Common myeloid progenitor, CD34-positive (primary cell): ENCODE data around the gene CDH23.
A peak's percentile ranks its signal among the peaks of the same experiment; 100 is the strongest.

Experiments used
- CTCF ChIA-PET: fragments of 350-600 bp; sonication (Branson Sonifier 250); formaldehyde crosslinking; loops from one replicate; lab custom pipeline; 2021; ENCODE audit warnings: antibody characterized with exemption; lab: Charles Lee
- POLR2A ChIA-PET: fragments of 350-600 bp; sonication (Branson Sonifier 250); formaldehyde crosslinking; loops from one replicate; lab custom pipeline; 2021; ENCODE audit warnings: antibody characterized with exemption; lab: Charles Lee
- DNase-seq, 3 donors: peaks; one replicate each; pipeline versions ENCODE4 v3.0.0 to v3.0.0-alpha.2; 2013
- H3K27ac ChIP-seq, 2 experiments: 1 replicate in 1 of 2; 2 replicates in 1 of 2; pipeline ENCODE4 v1.7.0; 2013; ENCODE audit warnings: inconsistent platforms in 2 of 2, low read length in 2 of 2, mild to moderate bottlenecking in 2 of 2, low read depth in 1 of 2, moderate library complexity in 1 of 2; ENCODE audit not compliant: severe bottlenecking in 2 of 2, insufficient read depth in 1 of 2, poor library complexity in 1 of 2
- H3K27me3 ChIP-seq, 5 experiments: replicated peaks in 2 of 5; 1 replicate in 3 of 5; 2 replicates in 2 of 5; pipeline versions ENCODE4 v1.6.1 to v1.7.0; 2013; ENCODE audit warnings: low read length in 4 of 5, mild to moderate bottlenecking in 2 of 5, moderate library complexity in 2 of 5, inconsistent platforms in 1 of 5; ENCODE audit not compliant: insufficient read depth in 5 of 5, control insufficient read depth in 4 of 5
- H3K36me3 ChIP-seq, 4 experiments: 1 replicate in 2 of 4; 2 replicates in 2 of 4; pipeline versions ENCODE4 v1.6.1 to v1.7.0; 2013; ENCODE audit warnings: low read length in 3 of 4, control low read depth in 1 of 4, mild to moderate bottlenecking in 1 of 4; ENCODE audit not compliant: control insufficient read depth in 4 of 4, insufficient read depth in 4 of 4
- H3K4me1 ChIP-seq, 4 experiments: 1 replicate in 3 of 4; 2 replicates in 1 of 4; pipeline versions ENCODE4 v1.6.1 to v1.7.1; 2013; ENCODE audit warnings: low read length in 3 of 4, mild to moderate bottlenecking in 3 of 4, control low read depth in 1 of 4, inconsistent platforms in 1 of 4, moderate library complexity in 1 of 4; ENCODE audit not compliant: control insufficient read depth in 4 of 4, insufficient read depth in 4 of 4; ENCODE audit errors: control extremely low read depth in 1 of 4
- H3K4me3 ChIP-seq, 7 experiments: 1 replicate in 4 of 7; 2 replicates in 3 of 7; pipeline versions ENCODE4 v1.5.1 to v1.7.0; 2013; ENCODE audit warnings: mild to moderate bottlenecking in 7 of 7, low read length in 6 of 7, moderate library complexity in 6 of 7, inconsistent platforms in 2 of 7, low read depth in 2 of 7, control low read depth in 1 of 7; ENCODE audit not compliant: insufficient read depth in 4 of 7, control insufficient read depth in 1 of 7; ENCODE audit errors: extremely low read depth in 1 of 7
- H3K9me3 ChIP-seq, 5 experiments: 1 replicate in 4 of 5; 2 replicates in 1 of 5; pipeline versions ENCODE4 v1.6.1 to v1.7.1; 2013; ENCODE audit warnings: low read length in 4 of 5, mild to moderate bottlenecking in 2 of 5, inconsistent platforms in 1 of 5, low read depth in 1 of 5, moderate library complexity in 1 of 5; ENCODE audit not compliant: control insufficient read depth in 4 of 5, insufficient read depth in 2 of 5; ENCODE audit errors: control extremely low read depth in 1 of 5
- WGBS: methylation state at CpG from one replicate; pipeline ENCODE4 v1.1.5; 2013; ENCODE audit not compliant: insufficient coverage; 5-methylcytosine and 5-hydroxymethylcytosine counted together

The CDH23 gene

DNA sequence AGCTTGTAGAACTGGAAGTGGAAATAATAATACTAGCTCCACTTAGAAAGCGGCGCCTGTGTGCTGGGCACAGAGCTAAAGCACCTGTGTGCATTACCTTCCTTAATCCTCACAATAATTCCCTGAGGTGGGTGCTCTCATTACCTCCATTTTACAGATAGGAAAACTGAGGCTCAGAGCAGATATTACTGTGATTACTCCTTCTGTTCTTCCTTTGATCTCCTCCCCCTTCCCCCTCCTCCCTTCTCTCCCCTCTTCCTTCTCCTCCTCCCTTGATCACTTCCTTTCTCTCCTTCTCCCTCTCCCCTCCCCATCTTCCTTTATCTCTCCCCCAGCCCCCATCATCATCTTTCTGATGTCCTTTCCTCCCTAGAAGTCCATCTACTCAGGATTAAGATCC lies 267.9 kb downstream of the CDH23 start:
- ChIA-PET CTCF (interaction anchor here (0.7 to 3.0 kb wide), 17 partner anchors 10 to 148 kb away, joined by 3 to 19 read pairs (median 4); no protein-coding TSS in a partner anchor), POLR2A (no interaction called here)
- Histone ChIP-seq H3K4me1 (peaks cover 0 to 37% (median 22%) of the 10 kb centered on the region in 4 experiments), H3K36me3 (no peaks in the 10 kb centered on the region), H3K4me3 (no peak overlapping the region), H3K27me3 (no peaks in the 10 kb centered on the region), H3K27ac (no peak overlapping the region), H3K9me3 (no peaks in the 10 kb centered on the region)
- WGBS = 90% methylated on average over 2 of the region's 2 CpGs
- no peak for DNase-seq

DNA sequence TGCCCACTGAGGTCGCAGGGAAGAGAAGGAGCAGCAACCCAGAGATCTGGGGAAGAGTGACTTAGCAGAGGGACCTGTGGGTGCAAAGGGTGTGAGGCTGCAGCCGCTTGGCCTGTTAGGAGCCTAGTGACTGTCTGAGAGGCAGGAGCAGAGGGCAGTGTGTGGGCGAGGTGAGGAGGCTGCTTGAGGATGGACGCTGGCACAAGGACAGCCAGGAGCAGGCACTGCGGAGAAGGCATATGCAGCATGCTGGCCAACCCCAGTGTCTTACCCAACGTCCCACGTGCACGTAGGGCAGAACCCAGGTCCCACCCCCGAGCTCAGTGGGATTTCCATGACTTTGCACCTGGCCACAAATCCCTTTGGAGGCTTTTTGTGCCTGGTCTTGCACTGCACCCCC lies 268.7 kb downstream of the CDH23 start:
- CTCF ChIA-PET = interaction anchor here (0.7 to 3.0 kb wide), 9 partner anchors 9 to 147 kb away, joined by 3 to 19 read pairs (median 4); no protein-coding TSS in a partner anchor
- 90% methylated on average over 9 of the region's 9 CpGs for WGBS
- POLR2A ChIA-PET = no interaction called here

GRCh38 chr10:71666639-71667386 lies 270.1 kb downstream of the CDH23 start:
- POLR2A ChIA-PET = interaction anchor here (0.6 kb wide), 1 partner anchor 298 kb away, joined by 4 read pairs; no protein-coding TSS in a partner anchor
- peak; percentile 50 to 88 (median 84) for DNase-seq
- CTCF ChIA-PET = interaction anchor here (0.9 to 2.5 kb wide), 5 partner anchors 12 to 97 kb away, joined by 3 to 10 read pairs (median 3); no protein-coding TSS in a partner anchor

More for the DNA sequence above, 268.7 kb downstream of the CDH23 start:
- no peak overlapping the region for H3K4me3 ChIP-seq
- no peak for DNase-seq
- no peaks in the 10 kb centered on the region for H3K9me3 ChIP-seq
- peaks cover 0 to 34% (median 19%) of the 10 kb centered on the region in 4 experiments for H3K4me1 ChIP-seq
- H3K27ac ChIP-seq = no peak overlapping the region
- no peaks in the 10 kb centered on the region for H3K27me3 ChIP-seq
- no peaks in the 10 kb centered on the region for H3K36me3 ChIP-seq

GRCh38 chr10:71667387-71667752 lies 270.6 kb downstream of the CDH23 start:
- no peaks in the 10 kb centered on the region for H3K9me3 ChIP-seq
- peak in 1 of 3 donors; percentile 66 for DNase-seq
- H3K27me3 ChIP-seq = no peaks in the 10 kb centered on the region
- ChIA-PET POLR2A (interaction anchor here (0.6 kb wide), 1 partner anchor 298 kb away, joined by 4 read pairs; no protein-coding TSS in a partner anchor), CTCF (interaction anchor here (0.8 to 2.5 kb wide), 4 partner anchors 11 to 53 kb away, joined by 3 to 10 read pairs (median 3); no protein-coding TSS in a partner anchor)
- WGBS = 2% methylated on average over 3 of the region's 5 CpGs
- H3K4me3 ChIP-seq = no peak overlapping the region
- H3K36me3 ChIP-seq = no peaks in the 10 kb centered on the region
- H3K27ac ChIP-seq = no peak overlapping the region
- H3K4me1 ChIP-seq = peaks cover 0 to 39% (median 19%) of the 10 kb centered on the region in 4 experiments

More at GRCh38 chr10:71666639-71667386, 270.1 kb downstream of the CDH23 start:
- Histone ChIP-seq H3K27me3 (no peaks in the 10 kb centered on the region), H3K4me3 (no peak overlapping the region), H3K4me1 (peaks cover 0 to 35% (median 19%) of the 10 kb centered on the region in 4 experiments), H3K27ac (no peak overlapping the region), H3K9me3 (no peaks in the 10 kb centered on the region), H3K36me3 (no peaks in the 10 kb centered on the region)
- 21% methylated on average over 15 of the region's 18 CpGs for WGBS

DNA sequence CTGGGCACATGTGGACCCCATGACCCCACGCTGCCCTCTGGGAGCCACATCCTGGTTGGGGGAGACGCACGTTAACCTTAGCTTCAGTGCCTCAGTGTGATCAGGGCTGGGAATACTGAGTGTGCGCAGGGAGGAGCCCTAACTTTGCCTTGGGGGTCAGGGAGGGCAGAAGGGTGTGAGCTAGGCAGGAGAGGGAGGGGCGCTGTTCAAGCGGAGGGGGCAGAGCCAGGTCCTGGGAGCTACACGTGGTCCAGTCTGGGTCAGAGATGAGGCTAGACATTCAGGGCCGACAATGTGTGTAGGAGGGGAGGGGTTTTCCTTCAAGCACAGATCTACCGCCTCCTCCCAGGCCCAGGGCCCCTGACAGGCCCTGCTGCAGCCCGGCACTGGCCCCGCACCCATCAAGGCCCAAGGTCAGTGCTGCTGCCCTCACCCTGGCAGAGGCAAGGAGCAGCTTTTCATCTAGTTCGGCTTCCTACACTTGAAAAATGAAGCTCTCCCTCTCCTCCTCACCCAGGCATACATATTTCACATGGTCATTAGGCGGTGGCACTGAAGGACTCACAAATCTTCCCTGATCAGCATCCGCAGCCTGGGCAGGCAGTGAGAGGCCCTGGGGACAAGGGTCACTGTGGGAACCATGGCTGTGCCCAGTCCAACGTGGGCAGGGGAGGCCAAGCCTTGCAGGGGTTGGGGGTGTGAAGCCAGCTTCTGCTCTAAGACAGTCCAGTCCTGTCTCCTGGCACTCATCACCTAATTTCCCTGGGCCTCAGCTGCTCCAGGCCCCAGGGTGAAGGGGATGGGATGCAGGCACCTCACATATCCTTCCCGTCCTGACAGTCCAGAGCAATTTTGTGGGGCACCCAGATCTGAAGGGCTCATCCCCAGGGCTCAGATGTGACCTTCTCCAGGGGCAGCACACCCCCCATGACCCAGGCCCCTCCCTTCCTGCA lies 275.6 kb downstream of the CDH23 start:
- ChIA-PET POLR2A (interaction anchor here (0.5 kb wide), 1 partner anchor 486 kb away, joined by 3 read pairs; no protein-coding TSS in a partner anchor), CTCF (interaction anchor here (1.4 to 3.4 kb wide), 5 partner anchors 13 to 139 kb away, joined by 6 to 14 read pairs (median 6); no protein-coding TSS in a partner anchor)
- Histone ChIP-seq H3K4me1 (peaks cover 0 to 30% (median 7%) of the 10 kb centered on the region in 4 experiments), H3K4me3 (no peak overlapping the region), H3K36me3 (no peaks in the 10 kb centered on the region), H3K9me3 (no peaks in the 10 kb centered on the region), H3K27me3 (no peaks in the 10 kb centered on the region), H3K27ac (no peak overlapping the region)
- WGBS = 92% methylated on average over 9 of the region's 16 CpGs
- DNase-seq = no peak

DNA sequence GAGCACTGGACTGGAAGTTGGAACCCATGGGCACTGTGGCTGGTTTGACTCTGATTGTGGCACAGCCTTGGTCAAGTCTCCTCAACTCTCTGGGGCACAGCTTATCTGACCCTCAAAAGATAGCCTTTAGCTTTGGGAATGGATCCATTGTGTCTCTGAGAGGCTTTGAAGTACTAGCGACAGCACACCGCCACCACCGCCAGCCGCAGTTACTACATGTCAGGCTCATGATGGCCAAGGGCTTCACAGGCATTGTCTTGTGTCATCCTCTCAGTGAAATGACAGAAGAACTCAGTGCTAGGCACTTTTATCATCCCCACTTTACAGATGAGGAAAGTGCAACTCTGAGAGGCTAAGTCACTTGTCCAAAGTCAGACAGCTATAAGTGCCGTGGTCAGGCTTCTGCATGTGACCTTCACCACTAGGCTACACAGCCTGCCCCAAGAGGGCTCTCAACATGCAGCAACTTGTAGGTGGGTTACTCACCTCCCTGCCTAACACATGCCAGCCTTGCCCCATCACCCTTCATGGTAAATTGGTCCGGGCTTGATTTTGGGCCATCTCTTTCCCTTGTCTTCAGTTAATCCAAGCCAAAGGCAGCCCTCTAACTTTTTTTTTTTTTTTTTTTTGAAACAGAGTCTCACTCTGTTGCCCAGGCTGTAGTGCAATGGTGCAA lies 278.7 kb downstream of the CDH23 start:
- Histone ChIP-seq H3K9me3 (no peaks in the 10 kb centered on the region), H3K36me3 (no peaks in the 10 kb centered on the region), H3K27me3 (no peaks in the 10 kb centered on the region), H3K27ac (no peak overlapping the region), H3K4me3 (no peak overlapping the region), H3K4me1 (peaks cover 0 to 24% (median 0%) of the 10 kb centered on the region in 4 experiments)
- ChIA-PET POLR2A (interaction anchor here (0.6 kb wide), 1 partner anchor 297 kb away, joined by 3 read pairs; no protein-coding TSS in a partner anchor), CTCF (interaction anchor here (1.1 to 1.8 kb wide), 3 partner anchors 12 to 51 kb away, joined by 3 to 4 read pairs (median 4); no protein-coding TSS in a partner anchor)
- no peak for DNase-seq
- 100% methylated on average over 5 of the region's 6 CpGs for WGBS
